ENCODE data around the gene CSKMT. TPM values are rescaled to one million over a fixed set of nuclear protein-coding genes. Genes with fewer than 3 reads are reported as not detected.

Gene CSKMT
- total and polyA plus RNA-seq, 10 of the 15 experiments (the other 5 are each of a cell fraction or from before 2014, with no cell fraction given), result 7.0 to 213 (median 21.6) TPM

- no peak overlapping the region for H2AFZ ChIP-seq (ENCODE audit: control insufficient read depth, low read depth, low read length)
- intact Hi-C loops (cut with micrococcal nuclease; ENCODE audit: unreplicated experiment) (no loop called here), in situ Hi-C loops (cut with MboI) (no loop called here)
- H3K27me3 ChIP-seq (replicated peaks in 1 of 2; ENCODE audit: control insufficient read depth in 2 of 2, insufficient read depth in 2 of 2, low read length in 1 of 2), result no peaks in the 10 kb centered on the region
- RAD21 ChIA-PET (ENCODE audit: unreplicated experiment), result interaction anchor here (1.7 to 2.7 kb wide), 3 partner anchors 9 to 45 kb away, joined by 5 to 26 read pairs (median 8); partner anchors contain the start of genes B3GAT3 and INTS5
- no TSS peak for BruUV-seq (replicated peaks)
- ATAC-seq (no peak; the same call in 2 of the 3 replicates), FAIRE-seq (no peak), DNase-seq (ENCODE audit: low read depth, low spot score) (no peak)
- H3K4me2 ChIP-seq (ENCODE audit: control insufficient read depth, insufficient read depth), result peak overlapping the region; percentile 95
- WGBS (ENCODE audit: insufficient coverage, insufficient replicate concordance, low lambda C conversion rate, missing lambda C conversion rate), result 0% methylated on average over 16 of the region's 16 CpGs
- no peaks in the 10 kb centered on the region for H4K20me1 ChIP-seq (ENCODE audit: control insufficient read depth, insufficient read depth)
- H3K4me3 ChIP-seq, result peak overlapping the region; percentile 95
- peaks cover 5 to 12% of the 10 kb centered on the region in 2 experiments for H3K36me3 ChIP-seq (ENCODE audit: control insufficient read depth in 2 of 2, insufficient read depth in 2 of 2, low read length in 1 of 2)
- CTCF ChIA-PET, result interaction anchor here (0.8 to 2.4 kb wide), 10 partner anchors 9 to 74 kb away, joined by 3 to 11 read pairs (median 5); partner anchors contain the start of genes B3GAT3, LRRN4CL and TUT1
- POLR2A ChIA-PET, result interaction anchor here (0.8 to 16.2 kb wide), 19 partner anchors 11 to 191 kb away, joined by 3 to 295 read pairs (median 10); partner anchors contain the start of genes B3GAT3, EEF1G, GANAB and HNRNPUL2
- peaks cover 62% of the 10 kb centered on the region for H3K79me2 ChIP-seq (ENCODE audit: control insufficient read depth, insufficient read depth, low read length)
- H3K9me3 ChIP-seq (replicated peaks; ENCODE audit: control insufficient read depth, insufficient read depth, low read length), result no peaks in the 10 kb centered on the region
- H3K4me1 ChIP-seq (ENCODE audit: control insufficient read depth, insufficient read depth, low read length), result peaks cover 14% of the 10 kb centered on the region
- SMC1A ChIA-PET (ENCODE audit: uncharacterized antibody, unreplicated experiment), result interaction anchor here (0.9 to 3.4 kb wide), 10 partner anchors 11 to 87 kb away, joined by 3 to 41 read pairs (median 4); partner anchors contain the start of genes B3GAT3, INTS5, TUT1 and ZBTB3
- peak overlapping the region; percentile 96 for H3K9ac ChIP-seq (ENCODE audit: control insufficient read depth, insufficient read depth, low read length)
- H3K27ac ChIP-seq (ENCODE audit: control insufficient read depth, insufficient read depth), result peak overlapping the region; percentile 95
- TF ChIP-seq ZBED1 (IDR thresholded peaks at IDR 0.05; ENCODE audit: borderline replicate concordance) (peak; percentile 19), SPI1 (IDR thresholded peaks at IDR 0.05; ENCODE audit: borderline replicate concordance, insufficient read depth, low read depth, low read length) (no peak), NR2C2 (IDR thresholded peaks at IDR 0.05; ENCODE audit: borderline replicate concordance, control insufficient read depth, insufficient read length, low read depth) (no peak), RELA (IDR thresholded peaks at IDR 0.05; ENCODE audit: borderline replicate concordance, partially characterized antibody) (no peak), STAT1 (conservative IDR thresholded peaks at IDR 0.05) (no peak), MTA3 (IDR thresholded peaks at IDR 0.05; ENCODE audit: borderline replicate concordance, low read length) (peak; percentile 78; the same call in 1 of the 2 replicates), POLR2AphosphoS2 (IDR thresholded peaks at IDR 0.05; ENCODE audit: low read depth, low read length) (no peak), EGR1 (IDR thresholded peaks at IDR 0.05; ENCODE audit: borderline replicate concordance in 1 of 2, low read depth in 2 of 2, low read length in 2 of 2) (no peak), HCFC1 (IDR thresholded peaks at IDR 0.05; ENCODE audit: low read length) (no peak), SUZ12 (IDR thresholded peaks at IDR 0.05; ENCODE audit: unreplicated experiment) (no peak), WRNIP1 (IDR thresholded peaks at IDR 0.05; ENCODE audit: borderline replicate concordance, low read depth, low read length) (0 out of 2 replicates have a peak, but pooled peaks have one; percentile 21), CBFB (IDR thresholded peaks at IDR 0.05; ENCODE audit: low read depth) (0 out of 2 replicates have a peak, but pooled peaks have one; percentile 15), IKZF1 (conservative IDR thresholded peaks at IDR 0.05) (no peak; the same call in 1 of the 2 replicates), POLR2A (IDR thresholded peaks at IDR 0.05; ENCODE audit: low read depth, low read length) (peak; percentile 31; the same call in 1 of the 2 replicates)
- TF ChIP-seq, protein P1, sequence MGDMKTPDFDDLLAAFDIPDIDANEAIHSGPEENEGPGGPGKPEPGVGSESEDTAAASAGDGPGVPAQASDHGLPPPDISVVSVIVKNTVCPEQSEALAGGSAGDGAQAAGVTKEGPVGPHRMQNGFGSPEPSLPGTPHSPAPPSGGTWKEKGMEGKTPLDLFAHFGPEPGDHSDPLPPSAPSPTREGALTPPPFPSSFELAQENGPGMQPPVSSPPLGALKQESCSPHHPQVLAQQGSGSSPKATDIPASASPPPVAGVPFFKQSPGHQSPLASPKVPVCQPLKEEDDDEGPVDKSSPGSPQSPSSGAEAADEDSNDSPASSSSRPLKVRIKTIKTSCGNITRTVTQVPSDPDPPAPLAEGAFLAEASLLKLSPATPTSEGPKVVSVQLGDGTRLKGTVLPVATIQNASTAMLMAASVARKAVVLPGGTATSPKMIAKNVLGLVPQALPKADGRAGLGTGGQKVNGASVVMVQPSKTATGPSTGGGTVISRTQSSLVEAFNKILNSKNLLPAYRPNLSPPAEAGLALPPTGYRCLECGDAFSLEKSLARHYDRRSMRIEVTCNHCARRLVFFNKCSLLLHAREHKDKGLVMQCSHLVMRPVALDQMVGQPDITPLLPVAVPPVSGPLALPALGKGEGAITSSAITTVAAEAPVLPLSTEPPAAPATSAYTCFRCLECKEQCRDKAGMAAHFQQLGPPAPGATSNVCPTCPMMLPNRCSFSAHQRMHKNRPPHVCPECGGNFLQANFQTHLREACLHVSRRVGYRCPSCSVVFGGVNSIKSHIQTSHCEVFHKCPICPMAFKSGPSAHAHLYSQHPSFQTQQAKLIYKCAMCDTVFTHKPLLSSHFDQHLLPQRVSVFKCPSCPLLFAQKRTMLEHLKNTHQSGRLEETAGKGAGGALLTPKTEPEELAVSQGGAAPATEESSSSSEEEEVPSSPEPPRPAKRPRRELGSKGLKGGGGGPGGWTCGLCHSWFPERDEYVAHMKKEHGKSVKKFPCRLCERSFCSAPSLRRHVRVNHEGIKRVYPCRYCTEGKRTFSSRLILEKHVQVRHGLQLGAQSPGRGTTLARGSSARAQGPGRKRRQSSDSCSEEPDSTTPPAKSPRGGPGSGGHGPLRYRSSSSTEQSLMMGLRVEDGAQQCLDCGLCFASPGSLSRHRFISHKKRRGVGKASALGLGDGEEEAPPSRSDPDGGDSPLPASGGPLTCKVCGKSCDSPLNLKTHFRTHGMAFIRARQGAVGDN (IDR thresholded peaks at IDR 0.05), result no peak
- TF ChIP-seq, protein P2, sequence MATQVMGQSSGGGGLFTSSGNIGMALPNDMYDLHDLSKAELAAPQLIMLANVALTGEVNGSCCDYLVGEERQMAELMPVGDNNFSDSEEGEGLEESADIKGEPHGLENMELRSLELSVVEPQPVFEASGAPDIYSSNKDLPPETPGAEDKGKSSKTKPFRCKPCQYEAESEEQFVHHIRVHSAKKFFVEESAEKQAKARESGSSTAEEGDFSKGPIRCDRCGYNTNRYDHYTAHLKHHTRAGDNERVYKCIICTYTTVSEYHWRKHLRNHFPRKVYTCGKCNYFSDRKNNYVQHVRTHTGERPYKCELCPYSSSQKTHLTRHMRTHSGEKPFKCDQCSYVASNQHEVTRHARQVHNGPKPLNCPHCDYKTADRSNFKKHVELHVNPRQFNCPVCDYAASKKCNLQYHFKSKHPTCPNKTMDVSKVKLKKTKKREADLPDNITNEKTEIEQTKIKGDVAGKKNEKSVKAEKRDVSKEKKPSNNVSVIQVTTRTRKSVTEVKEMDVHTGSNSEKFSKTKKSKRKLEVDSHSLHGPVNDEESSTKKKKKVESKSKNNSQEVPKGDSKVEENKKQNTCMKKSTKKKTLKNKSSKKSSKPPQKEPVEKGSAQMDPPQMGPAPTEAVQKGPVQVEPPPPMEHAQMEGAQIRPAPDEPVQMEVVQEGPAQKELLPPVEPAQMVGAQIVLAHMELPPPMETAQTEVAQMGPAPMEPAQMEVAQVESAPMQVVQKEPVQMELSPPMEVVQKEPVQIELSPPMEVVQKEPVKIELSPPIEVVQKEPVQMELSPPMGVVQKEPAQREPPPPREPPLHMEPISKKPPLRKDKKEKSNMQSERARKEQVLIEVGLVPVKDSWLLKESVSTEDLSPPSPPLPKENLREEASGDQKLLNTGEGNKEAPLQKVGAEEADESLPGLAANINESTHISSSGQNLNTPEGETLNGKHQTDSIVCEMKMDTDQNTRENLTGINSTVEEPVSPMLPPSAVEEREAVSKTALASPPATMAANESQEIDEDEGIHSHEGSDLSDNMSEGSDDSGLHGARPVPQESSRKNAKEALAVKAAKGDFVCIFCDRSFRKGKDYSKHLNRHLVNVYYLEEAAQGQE (IDR thresholded peaks at IDR 0.05; ENCODE audit: low read depth, low read length), result no peak
Observed at GRCh38 chr11:62666259-62666926, 1.3 kb downstream of the CSKMT start.
